Measurements from ENCODE around the gene TASP1.
A peak's percentile ranks its signal among the peaks of the same experiment; 100 is the strongest.
"Not testable (repeated sequence)": the region's sequence is repeated elsewhere in the genome, so short reads cannot be mapped to it uniquely, and the experiment has no call there.

The TASP1 gene

GRCh38 chr20:13638496-13639149 lies at the start of gene TASP1:
Gene TASP1 (minus strand): TSS chr20:13638932. CDS start chr20:13630078, 8,854 bp downstream.
- peak; percentile 95 for DNase-seq (ENCODE audit: low read depth)

GRCh38 chr20:13687815-13688214 lies 49.1 kb upstream of the TASP1 start:
- no peak for DNase-seq (ENCODE audit: low read depth)

GRCh38 chr20:13685623-13686022 lies 46.9 kb upstream of the TASP1 start:
- no peak for DNase-seq (ENCODE audit: low read depth)

- no peak for DNase-seq (ENCODE audit: low read depth)
These were observed 46.0 kb upstream of the TASP1 start for GRCh38 chr20:13684566-13685222.

- no peak for DNase-seq (ENCODE audit: low read depth)
These were observed 45.1 kb upstream of the TASP1 start for GRCh38 chr20:13683833-13684232.

- no peak for DNase-seq (ENCODE audit: low read depth)
These were observed 42.8 kb upstream of the TASP1 start for GRCh38 chr20:13681248-13682125.

- DNase-seq (ENCODE audit: low read depth): no peak
These were observed 40.2 kb upstream of the TASP1 start for GRCh38 chr20:13678944-13679343.

- DNase-seq (ENCODE audit: low read depth): no peak
These were observed 38.5 kb upstream of the TASP1 start for GRCh38 chr20:13677241-13677640.

GRCh38 chr20:13676682-13677081 lies 38.0 kb upstream of the TASP1 start:
- DNase-seq (ENCODE audit: low read depth): no peak

- no peak for DNase-seq (ENCODE audit: low read depth)
These were observed 34.0 kb upstream of the TASP1 start for GRCh38 chr20:13672690-13673089.

GRCh38 chr20:13671916-13672378 lies 33.2 kb upstream of the TASP1 start:
- no peak for DNase-seq (ENCODE audit: low read depth)

GRCh38 chr20:13671512-13671911 lies 32.8 kb upstream of the TASP1 start:
- no peak for DNase-seq (ENCODE audit: low read depth)

- DNase-seq (ENCODE audit: low read depth): no peak
These were observed 31.4 kb upstream of the TASP1 start for GRCh38 chr20:13670160-13670559.

GRCh38 chr20:13665709-13666395 lies 27.1 kb upstream of the TASP1 start:
- no peak for DNase-seq (ENCODE audit: low read depth)

- DNase-seq (ENCODE audit: low read depth): no peak
These were observed 22.4 kb upstream of the TASP1 start for GRCh38 chr20:13661070-13661685.

GRCh38 chr20:13659288-13659687 lies 20.6 kb upstream of the TASP1 start:
- DNase-seq (ENCODE audit: low read depth): no peak

GRCh38 chr20:13658060-13658459 lies 19.3 kb upstream of the TASP1 start:
- not testable (repeated sequence) for DNase-seq (ENCODE audit: low read depth)

- no peak for DNase-seq (ENCODE audit: low read depth)
These were observed 18.1 kb upstream of the TASP1 start for GRCh38 chr20:13656721-13657368.

GRCh38 chr20:13654463-13655023 lies 15.8 kb upstream of the TASP1 start:
- no peak for DNase-seq (ENCODE audit: low read depth)

GRCh38 chr20:13650474-13650873 lies 11.7 kb upstream of the TASP1 start:
- no peak for DNase-seq (ENCODE audit: low read depth)

Measured in stimulated activated CD8-positive, alpha-beta memory T cell treated with anti-CD3 and anti-CD28 coated beads, Interleukin-12 subunit alpha, Interleukin-12 subunit beta, amount 100 ng/mL, for 4 hours (primary cell).